PC-9 (cell line): Measurements from ENCODE around the gene RAB40C.

ENCODE experiments used
- EZH2 ChIP-seq: fragments of 200-600 bp; sonication (generic); IDR thresholded peaks from 2 replicates; pipeline ENCODE4 v1.8.0; 2017; ENCODE audit warnings: antibody characterized with exemption, low read depth
- TF ChIP-seq, protein P1 (sequence below): fragments of 200-600 bp; sonication (generic); conservative IDR thresholded peaks from 2 replicates; pipeline ENCODE4 v1.6.1; 2017; ENCODE audit warnings: mixed run types, antibody characterized with exemption, mild to moderate bottlenecking, moderate library complexity

DNA sequence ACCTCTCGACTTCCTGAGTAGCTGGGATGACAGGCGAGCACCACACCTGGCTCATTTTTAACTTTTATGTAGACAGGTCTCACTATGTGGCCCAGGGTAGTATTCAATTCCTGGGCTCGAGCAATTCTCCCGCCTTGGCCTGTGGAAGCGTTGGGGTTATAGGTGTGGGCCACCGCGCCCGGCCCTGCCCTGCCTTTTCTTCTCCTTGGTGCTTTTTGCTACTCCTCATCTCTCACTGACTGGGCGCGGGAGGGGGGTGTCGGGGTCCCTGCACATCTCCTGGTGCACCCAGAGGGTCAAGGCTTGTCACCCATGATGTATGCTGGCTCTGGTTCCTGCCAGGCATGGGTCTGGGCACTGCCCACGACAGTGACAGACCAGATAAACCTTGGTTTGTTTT, 54.7 kb downstream of the RAB40C start:
- TF ChIP-seq, protein P1, sequence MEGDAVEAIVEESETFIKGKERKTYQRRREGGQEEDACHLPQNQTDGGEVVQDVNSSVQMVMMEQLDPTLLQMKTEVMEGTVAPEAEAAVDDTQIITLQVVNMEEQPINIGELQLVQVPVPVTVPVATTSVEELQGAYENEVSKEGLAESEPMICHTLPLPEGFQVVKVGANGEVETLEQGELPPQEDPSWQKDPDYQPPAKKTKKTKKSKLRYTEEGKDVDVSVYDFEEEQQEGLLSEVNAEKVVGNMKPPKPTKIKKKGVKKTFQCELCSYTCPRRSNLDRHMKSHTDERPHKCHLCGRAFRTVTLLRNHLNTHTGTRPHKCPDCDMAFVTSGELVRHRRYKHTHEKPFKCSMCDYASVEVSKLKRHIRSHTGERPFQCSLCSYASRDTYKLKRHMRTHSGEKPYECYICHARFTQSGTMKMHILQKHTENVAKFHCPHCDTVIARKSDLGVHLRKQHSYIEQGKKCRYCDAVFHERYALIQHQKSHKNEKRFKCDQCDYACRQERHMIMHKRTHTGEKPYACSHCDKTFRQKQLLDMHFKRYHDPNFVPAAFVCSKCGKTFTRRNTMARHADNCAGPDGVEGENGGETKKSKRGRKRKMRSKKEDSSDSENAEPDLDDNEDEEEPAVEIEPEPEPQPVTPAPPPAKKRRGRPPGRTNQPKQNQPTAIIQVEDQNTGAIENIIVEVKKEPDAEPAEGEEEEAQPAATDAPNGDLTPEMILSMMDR = no peak
- TF ChIP-seq EZH2 = no peak
